ENCODE results near the gene RALGPS1.
A peak's percentile ranks its signal among the peaks of the same experiment; 100 is the strongest.

RALGPS1 gene

DNA sequence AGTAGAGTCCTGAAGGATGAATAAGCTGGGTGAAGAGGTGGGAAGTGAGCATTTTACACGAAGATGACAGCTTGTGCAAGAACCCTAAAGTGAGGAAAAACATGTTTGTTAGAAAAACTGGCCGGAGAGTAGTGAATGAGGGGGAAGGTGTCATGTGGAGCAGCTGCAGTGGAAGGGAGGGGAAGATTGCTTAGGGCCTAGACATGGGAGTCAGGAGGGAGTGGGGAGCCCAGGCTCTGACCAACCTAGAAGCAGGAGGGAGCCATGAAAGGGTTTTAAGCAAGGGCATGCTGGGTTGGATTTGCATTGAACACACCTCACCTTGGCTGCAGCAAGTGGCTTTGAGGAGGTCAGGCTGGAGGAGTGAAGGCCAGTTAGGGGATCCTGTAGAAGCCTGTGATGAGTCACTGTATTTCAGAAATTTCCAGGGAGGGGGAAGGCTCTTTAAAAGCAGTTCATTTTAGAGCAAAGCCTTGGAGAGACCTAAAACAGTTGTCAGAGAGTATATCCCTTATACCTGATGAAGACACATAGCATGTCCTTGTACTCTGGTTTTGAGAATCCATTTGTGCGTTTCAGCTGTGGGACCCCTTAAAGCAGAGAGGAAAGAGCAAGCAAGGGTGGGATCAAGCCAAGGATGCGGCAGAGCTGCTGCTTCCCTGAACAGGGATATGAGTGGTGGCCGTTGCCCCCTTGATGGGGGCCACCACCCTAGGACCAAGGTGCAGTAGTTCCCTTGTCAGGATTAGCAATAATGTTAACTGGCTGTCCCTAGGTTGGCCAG is 162.5 kb downstream of the RALGPS1 start:
- DNase-seq: peak in 1 of 58 donors; percentile 51

DNA sequence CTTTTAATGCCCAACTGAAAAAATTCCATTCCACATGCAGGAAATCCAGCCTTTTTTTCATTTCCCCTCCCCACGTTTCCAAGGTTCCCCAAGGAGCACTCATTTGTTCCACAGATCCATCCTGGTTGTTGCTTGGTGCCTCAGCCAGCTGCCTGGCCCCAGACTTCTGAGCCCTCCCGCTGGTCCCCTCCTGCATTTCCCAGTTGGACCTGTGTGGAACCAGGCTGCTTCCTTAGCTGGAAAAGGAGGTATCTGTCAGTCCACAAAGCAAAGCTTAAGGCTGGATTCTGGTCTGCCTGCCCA is 163.0 kb downstream of the RALGPS1 start:
- no peak for DNase-seq

DNA sequence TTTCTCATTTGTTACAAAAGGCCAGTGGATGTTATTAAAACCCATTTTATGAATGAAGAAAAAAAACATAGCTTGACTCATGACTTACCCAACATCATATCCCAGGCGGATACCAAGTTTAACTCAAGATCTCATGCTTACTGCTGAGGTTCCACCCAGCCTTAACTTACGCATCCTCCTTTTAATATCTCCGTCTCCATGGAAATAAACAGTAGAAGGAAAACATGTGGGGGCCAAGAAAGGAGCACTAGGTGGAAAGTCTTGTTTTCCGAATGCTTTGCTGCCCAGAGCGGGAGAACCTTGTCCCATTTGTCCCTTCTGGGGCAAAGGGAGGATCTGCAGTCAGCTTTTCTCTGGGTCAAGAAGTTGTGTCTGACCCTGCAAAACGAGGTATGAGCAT is 163.8 kb downstream of the RALGPS1 start:
- no peak for DNase-seq

DNA sequence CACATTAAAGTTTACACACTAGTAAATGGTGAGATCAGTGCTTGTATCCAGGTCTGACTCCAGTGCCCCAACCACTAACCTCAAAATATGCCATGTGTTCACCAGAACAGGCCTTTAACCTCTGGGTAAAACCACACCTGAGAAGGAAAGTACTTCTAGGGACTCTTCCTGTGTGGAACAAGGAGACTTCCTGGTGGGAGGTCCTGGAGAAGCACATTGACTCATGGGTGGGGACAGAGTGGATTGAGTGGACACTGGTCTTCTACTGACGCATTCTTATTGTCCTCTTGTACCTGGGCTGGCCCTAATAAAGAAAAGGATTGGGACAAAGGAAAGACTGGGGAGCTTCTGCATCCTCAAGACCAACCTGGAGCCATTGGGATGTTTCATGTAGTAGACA is 164.4 kb downstream of the RALGPS1 start:
- no peak for DNase-seq

DNA sequence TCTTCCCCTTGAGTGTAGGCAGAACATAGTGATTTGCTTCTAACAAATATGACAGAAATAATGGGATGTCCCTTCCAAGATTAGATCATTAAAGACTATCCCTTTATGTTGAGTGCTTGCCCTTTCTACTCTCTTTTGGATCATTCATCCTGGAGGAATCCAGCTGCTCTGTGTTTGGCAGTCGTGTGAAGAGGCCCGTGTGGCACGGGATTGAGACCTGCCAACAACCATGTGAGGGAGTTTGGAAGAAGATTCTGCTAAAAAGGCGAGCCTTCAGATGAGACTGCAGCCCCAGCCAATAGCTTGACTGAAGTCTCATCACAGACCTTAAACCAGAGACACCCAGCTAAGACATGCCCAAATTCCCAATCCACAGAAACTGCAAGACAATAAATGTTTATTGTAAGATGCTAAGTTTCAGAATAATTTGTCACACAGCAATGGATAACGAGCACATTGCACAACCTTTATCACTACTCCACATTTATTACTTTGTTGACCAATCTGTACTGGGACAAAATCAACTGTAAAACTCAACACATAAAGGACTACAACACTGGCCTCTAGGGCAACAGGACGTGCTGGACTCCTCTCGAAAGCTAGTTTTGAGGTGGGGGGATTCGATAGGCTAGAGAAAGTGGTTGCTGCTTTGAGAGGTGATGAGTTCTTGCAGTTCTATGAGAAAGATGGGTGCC is 165.0 kb downstream of the RALGPS1 start:
- DNase-seq: no peak

DNA sequence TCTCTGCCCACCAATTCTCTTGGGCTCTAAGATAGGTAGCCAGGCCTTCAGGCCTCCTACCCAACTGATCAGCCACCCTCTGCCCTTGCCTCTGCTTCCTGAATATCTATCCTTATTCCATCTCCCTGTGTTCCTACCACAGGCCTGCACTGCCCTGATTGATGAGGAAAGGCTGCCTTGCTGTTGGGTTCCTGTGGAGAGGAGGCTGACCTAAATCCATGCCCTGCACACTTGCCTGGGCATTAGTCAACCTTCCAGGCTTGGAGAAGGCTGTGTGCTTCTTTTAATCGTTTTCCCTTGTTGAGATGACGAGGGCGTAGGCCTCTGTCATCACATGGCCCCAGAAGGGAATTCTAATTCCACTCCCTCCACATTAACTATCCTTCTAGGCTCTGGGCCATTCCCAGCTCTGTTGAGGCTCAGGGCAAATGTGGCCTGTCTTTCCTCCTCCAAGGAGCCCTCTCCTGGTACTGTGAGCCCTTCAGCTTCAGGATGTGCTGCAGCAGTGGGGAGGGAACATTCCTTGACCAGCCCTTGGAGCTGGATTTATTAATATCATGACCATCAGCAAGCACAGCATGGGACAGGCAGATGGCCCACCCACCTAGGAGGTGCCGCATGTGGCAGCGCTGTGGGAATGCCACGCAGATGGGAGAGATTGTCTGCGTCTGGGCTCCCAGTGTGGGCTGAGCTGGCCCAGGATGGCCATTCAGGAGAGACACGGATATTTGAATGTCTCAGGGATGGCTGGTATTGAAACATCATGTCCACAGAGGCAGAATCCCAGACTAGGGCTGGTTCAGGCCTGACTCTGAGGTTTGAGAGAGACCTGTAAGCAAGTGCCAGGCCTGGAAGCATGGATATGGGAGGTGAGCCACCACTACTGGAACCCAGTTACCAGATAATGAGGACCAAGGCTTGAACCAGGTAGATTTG is 166.9 kb downstream of the RALGPS1 start:
- no peak for DNase-seq

DNA sequence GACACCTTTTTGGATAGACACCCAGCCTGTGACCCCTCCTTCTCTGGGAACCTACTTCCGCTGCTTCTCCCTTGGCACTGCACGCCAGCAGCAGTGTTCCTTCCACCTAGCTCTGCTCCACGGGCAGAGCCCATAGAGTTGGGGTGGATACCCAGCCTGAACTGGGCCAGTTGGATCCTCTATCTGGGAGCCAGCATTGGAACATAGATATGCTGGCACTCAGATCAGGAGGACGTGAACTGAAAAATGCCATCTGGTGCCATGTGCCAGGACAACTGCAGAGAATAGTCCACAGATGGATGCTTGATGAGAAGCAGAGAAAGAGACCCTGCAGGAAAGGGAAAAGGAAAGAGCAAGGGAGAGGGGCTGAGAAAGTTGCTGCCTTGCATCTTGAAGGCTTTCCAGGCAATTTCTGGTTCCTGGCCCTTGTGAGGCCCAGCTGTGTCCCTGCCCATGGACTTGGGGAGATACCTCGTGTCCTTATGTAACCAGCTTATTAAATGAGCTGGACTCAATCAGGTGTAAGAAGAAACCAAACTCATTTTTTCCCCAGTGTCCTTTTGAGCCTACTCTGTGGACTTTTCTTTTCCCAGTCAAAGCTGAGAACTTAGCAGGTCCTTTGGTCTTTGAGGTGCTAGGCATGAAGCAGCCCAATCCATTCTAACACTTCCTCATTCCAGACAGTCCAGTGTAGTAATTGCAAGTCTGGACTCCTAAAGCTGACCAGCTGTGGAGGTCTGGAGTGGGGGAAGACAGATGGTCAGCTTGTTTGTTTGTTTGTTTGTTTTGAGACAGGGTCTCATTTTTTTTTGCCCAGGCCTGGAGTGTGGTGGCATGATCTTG is 168.8 kb downstream of the RALGPS1 start:
- DNase-seq: no peak

DNA sequence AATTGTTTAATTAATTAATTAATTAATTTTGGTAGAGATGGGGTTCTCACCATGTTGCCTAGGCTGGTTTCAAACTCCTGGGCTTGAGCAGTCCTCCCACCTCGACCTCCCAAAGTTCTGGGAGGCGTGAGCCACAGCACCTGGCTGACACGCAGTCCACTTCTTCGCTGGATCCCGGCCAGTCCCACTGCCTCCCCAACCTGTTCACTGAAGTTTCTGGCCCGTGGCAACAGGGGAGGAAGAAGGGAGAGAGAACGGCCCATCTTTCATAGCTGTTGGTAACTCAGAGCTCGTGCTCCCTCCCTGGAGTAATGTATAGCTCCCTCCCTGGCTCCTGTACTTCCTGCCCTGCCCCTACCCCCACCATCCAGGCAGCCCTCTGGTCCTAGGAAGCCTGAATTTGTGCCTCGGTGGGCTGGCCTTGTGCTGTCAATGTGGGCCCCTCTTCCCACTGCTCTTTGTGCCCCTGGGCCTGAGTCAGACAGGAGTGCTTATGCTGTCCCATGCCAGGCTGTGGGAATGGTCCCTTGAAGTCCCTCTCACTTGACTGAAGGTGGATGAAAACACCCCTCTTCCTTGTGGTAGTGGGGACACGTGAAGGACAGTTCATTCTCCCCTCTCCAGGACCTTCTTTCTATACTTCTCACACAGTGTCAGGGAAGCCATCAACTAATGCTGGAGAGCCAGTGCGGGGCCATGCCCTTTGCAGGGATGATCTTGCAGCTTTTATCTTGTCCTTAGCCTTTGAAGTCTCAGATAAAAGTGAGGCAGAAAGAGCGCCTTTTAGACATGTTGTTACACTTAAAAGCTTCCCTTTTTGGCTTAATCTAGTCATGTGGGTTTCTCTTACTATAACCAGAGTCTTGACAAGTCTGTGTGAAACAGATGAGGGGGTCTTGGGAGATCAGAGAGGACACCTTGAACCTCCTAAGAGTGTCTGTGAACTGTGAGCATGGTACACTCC is 169.8 kb downstream of the RALGPS1 start:
- DNase-seq: no peak

DNA sequence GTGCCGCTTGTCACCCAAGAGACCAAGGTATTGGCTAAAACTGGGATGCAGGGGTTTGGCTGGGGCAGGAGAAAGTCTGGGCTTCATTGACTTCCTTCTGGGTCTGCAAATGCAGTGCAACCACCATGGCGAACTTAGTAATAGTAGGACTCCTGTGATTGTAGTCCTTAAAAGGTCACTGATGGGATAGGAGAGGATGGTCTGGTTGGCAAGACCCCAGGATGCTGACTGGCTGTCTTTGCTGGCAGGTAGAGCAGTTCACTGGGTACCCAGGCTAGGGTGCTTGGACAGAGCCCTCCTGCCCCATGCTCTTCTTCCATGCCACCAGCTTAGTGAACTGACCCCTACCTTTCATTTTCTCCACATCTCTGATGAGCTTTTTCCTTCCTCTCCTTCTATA is 170.6 kb downstream of the RALGPS1 start:
- DNase-seq: no peak

DNA sequence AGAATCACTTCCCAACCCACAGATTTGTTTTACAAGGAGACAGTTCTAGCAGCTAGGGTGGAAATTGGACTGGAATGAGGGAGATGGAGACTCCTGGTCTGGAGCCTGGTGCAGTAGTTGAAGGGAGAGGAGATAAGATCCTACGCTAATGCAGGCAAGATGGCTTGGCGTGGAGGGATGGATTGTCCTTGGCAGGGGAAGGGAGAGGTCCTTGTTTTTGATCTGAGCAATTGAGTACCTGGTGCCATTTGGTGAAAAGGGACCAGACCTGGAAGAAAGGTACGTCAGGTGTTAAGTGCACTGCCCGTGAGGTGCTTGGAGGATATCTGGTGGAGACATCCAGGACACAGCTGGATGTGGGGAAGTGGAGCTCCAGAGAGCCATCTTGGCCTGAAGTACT is 172.2 kb downstream of the RALGPS1 start:
- DNase-seq: no peak

DNA sequence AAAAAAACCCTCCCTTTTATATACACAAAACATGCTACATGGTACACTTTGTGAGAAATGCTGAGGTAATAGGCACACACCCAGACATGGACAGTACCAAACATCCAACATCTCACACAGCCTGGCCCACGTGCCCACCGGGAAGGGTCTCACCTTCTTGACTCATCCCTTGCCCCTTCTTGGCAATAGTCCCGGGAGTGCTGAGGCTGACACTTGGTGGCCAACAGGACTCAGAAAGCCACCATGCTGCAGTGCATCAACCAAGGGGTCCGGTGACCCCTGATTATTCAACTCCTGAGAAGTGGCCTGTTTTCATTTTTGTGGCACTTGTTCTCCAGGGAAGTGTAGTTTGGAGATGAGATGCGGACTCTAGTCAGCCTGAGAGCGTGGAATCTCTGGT is 172.8 kb downstream of the RALGPS1 start:
- no peak for DNase-seq

DNA sequence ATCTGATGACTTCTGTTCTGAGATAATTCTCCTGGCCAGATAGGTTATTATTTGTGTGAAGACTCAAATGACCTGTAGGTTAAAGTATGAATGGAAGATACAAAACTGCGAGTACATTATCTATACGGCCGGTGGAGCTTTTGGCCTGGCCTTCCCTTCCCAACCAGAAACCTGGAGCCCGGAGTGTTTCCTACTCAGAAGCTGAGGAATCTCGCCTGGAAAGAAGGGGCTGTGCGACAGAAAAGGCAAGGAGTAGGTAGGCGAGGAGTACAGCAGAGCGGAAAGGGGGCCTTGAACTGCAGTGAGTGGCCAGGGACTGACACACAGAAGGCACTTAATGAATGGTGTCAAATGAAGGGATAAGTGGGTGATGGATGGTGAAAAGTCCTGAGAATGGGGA is 173.3 kb downstream of the RALGPS1 start:
- DNase-seq: no peak

DNA sequence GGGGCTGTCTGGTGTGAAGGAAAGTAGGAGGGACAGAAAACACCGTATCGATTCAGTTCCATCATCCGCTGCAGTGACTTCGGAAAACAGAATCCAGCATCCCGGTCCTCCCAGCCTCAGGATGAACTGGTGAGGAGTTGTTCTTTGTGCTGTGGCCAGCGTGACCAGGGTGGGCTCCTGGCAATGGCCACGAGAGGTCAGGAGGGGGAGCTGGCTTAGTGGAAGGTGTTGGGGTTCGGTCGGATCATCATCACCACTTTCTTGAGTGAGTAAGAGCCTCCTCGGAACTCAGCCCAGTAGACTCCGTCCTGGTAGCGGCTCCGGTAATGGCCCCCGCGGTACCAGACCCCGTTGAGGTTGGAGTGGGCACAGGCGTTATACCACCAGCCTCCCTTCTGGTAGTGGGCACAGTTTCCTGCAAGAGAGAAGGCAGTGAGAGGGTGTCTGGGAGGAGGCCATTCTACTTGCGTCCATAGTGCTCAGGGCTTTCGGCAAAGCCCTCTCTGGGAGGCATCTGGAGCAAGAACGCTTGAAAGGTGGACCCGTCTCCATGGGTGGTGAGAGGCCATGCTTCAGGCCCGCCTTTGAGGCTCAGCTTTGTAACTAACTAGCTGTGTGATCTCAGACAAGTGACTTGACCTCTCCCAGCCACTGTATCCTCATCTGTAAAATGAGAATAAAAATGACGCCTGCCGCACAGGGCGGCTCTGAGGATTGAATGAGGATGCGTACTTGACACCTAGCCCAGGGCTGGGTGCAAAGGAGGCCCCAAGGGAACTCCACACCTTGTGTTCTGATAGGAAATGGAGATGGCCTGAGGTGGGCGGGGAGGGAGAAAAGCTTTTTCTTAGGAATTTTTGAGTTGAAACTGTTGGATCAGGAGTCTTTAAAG is 174.4 kb downstream of the RALGPS1 start:
- DNase-seq: no peak

DNA sequence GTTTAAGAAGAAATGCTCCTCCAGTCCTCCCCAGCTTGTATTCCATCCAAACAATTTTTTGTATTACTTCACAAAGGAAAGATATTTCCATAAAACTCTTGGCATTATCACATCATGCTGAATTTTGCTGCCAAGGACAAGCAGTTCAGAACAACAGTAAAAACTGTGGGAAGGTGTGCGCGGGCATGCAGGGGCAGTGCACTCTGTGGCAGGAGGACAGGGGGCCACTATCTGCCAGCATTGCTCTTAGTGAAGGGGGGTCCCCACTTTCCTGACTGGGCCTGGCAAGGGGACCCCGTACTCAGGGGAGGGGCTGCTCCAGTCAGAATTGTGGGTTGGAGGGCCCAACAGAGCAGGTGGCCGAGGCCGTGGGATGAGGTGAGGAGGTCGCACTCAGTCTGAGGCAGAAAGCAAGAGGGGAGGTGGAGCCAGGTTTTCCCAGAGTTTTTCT is 175.1 kb downstream of the RALGPS1 start:
- DNase-seq: no peak

DNA sequence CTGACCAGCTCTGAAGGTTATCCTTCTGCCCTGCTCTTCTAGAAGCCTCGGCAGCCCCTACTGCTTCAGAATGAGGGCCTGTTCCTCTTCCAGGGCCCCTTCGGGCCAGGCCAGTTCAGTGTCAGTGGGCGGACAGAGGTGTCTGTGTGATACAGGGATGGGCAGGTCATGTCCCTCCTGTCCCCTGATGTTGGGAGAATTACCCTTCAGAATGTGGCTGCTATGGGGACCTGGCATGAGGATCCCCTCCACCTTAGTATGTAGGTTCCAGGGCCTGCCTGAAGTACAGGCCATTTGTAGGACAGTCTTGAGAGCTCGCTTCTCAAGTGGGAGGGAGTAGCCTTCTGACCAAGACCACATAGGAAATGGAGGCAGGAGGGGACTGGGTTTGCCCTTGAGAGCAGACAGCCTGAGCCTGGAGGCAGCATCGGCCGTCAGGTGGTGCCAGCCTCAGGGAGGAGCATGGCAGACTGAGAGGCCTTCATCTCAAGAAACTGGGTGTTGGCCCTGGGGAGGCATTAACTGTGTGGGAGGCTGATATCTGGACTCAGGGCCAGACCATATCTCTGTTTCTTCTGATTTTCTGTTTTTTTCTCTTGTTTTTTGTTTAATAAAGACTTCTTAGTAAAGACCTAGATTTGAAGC is 175.9 kb downstream of the RALGPS1 start:
- no peak for DNase-seq

DNA sequence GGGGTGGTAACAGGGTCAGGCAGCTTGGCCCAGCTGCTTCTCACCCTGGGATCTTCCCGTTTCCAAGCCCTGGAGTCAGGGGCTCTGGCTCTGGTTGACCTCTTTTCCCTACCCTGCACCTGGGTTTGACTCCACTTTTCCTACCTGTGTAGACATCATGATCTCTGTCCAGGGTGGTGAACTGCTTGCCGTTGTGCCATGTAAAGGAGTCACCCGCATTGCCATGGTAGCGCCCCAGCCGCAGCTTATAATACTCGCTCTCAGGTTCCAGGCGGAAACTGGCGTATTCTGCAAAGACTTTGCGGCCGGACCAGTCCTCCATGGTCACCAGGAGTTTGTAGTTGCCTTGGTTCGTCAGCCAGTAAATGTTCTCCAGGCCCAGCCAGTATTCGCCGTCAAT is 176.9 kb downstream of the RALGPS1 start:
- DNase-seq: no peak

DNA sequence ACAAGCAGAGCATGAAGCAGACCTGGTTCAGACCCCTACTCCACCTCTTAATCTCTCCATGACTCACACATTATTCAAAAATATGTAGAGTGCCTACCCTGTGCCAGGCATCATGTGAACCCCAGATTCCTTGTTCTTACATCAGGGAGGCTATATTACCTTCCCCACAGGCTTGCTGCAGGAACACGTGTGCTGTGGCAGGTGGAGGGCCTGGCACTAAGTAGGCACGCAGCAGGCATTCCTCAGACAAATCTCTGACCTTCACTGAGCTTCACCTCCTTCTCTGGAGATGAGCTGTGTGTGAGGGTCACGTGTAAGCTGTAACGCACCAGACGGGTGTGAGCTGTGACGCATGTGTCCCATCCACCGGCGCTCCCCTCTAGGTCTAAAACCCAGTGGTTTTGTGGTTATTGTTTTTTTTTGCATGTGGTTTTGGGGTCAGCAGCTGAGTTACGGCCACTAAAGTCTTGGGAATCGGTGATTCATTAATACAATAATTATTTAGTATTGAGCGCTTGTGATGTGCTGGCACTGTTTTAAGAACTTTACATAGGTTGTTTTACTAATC is 177.5 kb downstream of the RALGPS1 start:
- DNase-seq: no peak
